H4 (cell line): ENCODE measurements around the gene HLA-DMB. TPM values are rescaled to one million over a fixed set of nuclear protein-coding genes. Genes with fewer than 3 reads are reported as not detected.

Source experiments
- DNase-seq: peaks from one replicate; pipeline ENCODE4 v3.0.0-alpha.2; 2015; ENCODE audit warnings: low spot score
- total RNA-seq: library from RNA; depleted of rRNA; stranded (reverse); fragments of >200 nt; shearing (Covaris generic); gene quantifications from 2 replicates; pipeline ENCODE4 v1.2.3, GENCODE V29; 2014; rRNA removed

The HLA-DMB gene
- 4.5 and 4.6 TPM in 2 replicates for total RNA-seq

DNA sequence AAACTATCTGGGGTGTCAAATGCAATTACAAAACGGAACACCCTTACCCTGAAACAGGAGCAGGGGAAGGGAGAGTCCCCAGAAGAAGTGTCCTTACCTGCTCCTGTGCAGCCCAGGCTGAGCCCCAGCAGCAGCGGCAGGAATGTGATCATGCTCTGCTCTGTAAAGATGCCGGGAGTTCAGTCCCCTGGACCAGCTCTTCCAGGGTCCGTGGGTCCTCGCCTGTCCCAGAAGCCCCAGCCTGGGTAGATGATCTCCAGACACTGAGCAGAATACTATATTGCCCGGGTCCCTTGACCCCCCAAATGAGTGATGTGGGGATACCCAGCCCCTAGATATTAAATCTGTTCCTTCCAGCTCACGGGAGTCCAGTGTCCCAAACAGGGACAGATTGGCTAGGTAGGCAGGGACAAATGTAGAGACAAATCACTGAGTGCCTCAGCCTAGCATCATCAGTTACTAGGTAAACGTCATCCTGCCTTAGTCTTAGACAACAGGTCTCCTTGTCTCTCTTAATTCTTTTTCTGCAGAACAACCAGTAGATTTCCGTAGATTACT, at the start of gene HLA-DMB:
Gene HLA-DMB (minus strand): TSS at position 373 of the 558 bp plus-strand sequence. CDS start 221 bp downstream, at position 152.
- peak; percentile 56 for DNase-seq

DNA sequence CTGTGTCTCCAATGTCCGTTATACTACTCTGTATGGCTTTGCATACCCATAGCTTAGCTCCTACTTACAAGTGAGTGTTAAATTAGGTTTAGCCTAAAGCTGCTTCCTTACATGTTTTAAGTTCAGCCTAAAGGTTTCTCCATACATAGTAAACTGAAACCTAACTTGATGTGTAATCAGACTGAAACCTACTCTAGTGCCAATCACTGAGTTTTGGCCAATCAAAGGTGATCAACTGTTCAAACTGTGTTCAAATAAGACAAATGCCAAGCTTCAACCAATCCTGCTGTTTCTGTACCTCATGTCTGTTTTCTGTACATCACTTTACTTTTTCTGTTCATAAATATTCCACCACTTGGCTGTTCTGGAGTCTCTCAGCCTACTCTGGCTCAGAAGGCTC, 48.5 kb upstream of the HLA-DMB start:
- DNase-seq = no peak

DNA sequence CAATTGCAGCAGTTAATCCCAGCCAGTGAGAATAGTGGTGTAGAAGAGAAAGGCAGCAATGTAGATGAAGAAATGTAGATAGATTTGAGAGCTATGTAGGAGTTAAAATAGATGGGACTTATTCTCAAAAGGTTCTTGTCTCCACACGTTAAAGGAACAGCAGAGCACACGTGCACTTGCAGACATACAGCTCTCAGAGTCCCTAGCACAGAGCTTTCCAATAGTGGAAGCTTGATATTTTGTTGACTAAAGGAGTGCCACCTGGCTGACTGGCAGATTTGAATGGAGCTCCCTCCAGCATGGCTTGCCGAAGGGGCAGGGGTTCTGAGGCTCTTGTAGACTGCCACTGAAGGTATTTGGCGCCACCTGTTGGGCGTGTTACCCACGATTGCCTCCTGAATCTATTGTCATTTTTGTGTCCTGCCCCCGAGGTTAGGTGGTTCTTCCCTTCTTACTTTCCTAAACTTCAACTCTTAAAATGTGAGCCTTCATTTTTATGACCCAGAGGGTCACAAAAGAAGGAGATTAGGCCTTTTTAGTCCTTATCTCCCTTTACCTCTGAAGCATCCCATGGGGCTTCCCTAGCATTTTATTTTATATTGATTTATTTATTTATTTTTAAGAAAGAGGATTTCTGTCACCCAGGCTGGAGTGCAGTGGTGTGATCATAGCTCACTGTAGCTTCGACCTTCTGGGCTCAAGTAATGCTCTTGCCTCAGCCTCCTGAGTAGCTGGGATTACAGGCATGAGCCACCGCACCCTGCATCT, 44.0 kb upstream of the HLA-DMB start:
- peak; percentile 83 for DNase-seq

DNA sequence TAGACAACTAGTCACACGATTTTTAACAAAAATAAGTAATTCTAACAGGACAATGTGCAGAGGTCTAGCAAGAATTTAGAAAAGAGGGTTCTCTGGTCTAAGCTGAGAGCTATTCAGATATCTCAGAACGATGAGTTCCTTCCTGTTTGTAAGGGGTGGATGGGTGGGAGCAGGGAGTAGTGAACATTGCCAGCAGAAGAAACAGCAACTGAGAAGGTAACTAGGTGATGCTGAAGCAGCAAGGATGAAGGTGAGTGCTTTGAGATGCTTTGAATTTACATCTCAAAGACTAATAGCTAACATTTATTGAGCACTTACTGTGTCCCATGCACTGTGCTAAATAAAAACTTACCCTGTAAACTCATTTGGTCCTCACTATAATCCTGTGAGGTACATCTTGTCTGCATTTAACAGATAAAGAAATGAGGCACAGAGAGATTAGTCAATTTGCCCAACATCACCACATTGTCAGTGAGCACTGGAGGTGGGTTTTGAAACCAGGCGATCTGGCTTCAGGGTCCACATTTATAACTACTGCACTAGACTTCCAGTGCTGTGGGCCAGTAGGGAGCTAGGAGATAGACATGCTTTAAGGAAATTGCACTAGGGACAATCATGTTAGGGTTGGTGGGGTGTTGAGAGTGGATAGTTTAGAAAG, 43.3 kb upstream of the HLA-DMB start:
- DNase-seq = no peak

- DNase-seq = no peak
These were observed 42.6 kb upstream of the HLA-DMB start for GRCh38 chr6:32983493-32983848.

GRCh38 chr6:32982702-32983492, 42.1 kb upstream of the HLA-DMB start:
- DNase-seq = no peak

DNA sequence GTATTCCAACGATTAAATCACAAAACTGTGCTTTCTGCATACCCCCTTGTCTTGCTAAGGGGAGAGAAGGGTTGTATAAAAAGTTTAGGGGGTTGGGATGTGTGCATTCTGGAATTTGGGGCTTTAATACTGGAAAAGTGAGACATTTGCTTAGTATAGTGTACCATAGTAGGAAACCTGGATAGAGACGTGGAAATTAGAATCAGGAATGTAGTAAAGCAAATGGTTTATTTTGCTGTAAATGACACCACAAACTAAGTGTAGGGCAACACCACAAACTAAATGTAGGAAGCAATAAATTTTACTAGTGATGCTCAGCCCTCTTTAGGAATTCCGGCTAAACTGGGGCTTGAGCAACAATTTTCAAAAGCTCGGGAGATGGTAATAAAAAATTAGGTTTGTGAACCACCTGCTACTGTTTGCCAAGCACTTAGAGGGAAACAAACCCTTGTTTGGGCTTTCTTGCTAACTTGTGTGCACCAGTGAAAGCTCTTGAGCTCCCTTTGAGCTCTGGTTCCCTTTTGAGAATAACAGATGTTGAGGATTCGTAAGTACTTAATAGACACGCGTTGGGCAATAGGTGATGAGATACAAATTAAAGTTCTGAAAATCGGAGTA, 41.4 kb upstream of the HLA-DMB start:
- no peak for DNase-seq

DNA sequence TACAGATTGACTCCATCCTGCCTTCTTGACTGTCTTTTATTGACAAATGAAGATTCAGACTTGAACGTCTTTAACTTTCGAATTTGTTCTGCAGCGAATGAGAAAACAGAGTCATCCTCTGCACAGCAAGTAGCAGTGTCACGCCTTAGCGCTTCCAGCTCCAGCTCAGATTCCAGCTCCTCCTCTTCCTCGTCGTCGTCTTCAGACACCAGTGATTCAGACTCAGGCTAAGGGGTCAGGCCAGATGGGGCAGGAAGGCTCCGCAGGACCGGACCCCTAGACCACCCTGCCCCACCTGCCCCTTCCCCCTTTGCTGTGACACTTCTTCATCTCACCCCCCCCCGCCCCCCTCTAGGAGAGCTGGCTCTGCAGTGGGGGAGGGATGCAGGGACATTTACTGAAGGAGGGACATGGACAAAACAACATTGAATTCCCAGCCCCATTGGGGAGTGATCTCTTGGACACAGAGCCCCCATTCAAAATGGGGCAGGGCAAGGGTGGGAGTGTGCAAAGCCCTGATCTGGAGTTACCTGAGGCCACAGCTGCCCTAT, 39.7 kb upstream of the HLA-DMB start:
- DNase-seq = no peak

DNA sequence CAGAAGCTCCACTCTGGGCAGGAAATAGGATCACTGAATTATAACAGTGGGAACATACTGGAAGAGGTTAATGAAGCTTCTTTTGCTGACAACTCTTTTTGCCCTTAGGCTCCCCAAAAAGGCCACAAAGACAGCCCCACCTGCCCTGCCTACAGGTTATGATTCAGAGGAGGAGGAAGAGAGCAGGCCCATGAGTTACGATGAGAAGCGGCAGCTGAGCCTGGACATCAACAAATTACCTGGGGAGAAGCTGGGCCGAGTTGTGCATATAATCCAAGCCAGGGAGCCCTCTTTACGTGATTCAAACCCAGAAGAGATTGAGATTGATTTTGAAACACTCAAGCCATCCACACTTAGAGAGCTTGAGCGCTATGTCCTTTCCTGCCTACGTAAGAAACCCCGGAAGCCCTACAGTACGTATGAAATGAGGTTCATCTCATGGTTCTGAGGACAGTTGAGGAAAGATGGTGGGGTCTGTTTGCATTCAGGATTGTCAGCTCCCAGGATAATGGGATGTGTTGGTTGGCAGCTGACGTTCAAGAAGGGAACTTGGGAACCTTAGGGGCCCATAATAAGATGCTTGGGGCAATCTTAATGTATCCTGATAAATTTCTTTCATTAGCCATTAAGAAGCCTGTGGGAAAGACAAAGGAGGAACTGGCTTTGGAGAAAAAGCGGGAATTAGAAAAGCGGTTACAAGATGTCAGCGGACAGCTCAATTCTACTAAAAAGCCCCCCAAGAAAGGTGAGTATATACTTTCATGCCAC, 39.1 kb upstream of the HLA-DMB start:
- DNase-seq = no peak

DNA sequence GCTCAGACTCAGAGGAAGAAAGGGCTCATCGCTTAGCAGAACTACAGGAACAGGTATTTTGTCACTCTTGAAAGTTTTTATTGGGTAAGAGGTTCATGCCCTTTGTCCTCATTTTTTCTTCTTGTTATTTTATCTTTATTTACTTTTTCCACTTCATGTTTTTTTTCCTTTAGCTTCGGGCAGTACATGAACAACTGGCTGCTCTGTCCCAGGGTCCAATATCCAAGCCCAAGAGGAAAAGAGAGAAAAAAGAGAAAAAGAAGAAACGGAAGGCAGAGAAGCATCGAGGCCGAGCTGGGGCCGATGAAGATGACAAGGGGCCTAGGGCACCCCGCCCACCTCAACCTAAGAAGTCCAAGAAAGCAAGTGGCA, 37.1 kb upstream of the HLA-DMB start:
- no peak for DNase-seq

DNA sequence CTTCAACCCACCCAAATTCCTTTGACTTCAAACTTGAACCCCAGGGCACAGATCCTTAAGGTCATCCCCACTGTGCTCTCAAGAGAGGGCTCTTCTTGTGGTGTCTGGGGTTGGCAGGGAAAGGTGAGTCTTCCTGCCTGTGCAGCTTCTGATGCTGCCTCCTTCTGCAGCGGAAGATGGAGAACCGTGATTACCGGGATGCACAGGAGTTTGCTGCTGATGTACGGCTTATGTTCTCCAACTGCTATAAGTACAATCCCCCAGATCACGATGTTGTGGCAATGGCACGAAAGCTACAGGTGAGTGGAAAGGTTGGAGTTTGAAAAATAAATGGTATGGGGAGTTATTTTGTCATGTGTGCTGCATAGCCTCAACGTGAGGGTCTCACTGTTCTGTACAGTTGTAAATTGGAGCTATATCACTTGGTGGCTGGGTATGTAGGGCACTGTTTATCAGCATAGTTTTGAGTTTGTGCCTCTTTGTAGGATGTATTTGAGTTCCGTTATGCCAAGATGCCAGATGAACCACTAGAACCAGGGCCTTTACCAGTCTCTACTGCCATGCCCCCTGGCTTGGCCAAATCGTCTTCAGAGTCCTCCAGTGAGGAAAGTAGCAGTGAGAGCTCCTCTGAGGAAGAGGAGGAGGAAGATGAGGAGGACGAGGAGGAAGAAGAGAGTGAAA, 36.6 kb upstream of the HLA-DMB start:
- DNase-seq = no peak

DNA sequence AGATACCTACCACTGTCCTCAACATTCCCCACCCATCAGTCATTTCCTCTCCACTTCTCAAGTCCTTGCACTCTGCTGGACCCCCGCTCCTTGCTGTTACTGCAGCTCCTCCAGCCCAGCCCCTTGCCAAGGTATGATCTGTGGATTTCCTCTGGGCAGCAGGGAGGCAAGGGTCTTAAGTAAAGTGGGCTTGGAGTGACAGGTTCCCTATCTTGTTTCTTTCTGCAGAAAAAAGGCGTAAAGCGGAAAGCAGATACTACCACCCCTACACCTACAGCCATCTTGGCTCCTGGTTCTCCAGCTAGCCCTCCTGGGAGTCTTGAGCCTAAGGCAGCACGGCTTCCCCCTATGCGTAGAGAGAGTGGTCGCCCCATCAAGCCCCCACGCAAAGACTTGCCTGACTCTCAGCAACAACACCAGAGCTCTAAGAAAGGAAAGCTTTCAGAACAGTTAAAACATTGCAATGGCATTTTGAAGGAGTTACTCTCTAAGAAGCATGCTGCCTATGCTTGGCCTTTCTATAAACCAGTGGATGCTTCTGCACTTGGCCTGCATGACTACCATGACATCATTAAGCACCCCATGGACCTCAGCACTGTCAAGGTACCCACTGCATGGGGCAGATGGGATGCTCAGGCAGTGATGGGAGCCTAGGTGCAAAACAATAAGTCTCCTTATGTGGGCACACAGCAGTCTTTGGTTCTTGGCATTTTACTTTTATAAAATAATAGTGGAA, 35.7 kb upstream of the HLA-DMB start:
- no peak for DNase-seq

- no peak for DNase-seq
These were observed 35.1 kb upstream of the HLA-DMB start for GRCh38 chr6:32975886-32976285.

GRCh38 chr6:32974541-32975308, 33.9 kb upstream of the HLA-DMB start:
- DNase-seq = no peak

DNA sequence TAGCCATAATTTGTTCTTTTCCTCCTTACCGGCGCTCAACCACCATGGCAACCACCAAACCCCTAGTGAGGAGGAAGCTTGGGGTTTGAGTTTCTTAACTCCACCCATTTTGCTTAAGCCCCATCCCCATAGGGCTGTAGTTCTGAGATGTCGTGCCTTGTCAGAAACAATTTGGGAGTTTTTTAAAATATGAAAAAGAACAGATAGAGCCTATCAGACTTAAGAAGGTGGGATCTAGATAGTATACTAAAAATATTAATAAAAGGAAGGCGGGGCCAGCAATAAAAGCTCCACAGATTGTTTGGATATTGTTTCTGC, 33.1 kb upstream of the HLA-DMB start:
- DNase-seq = peak; percentile 38

GRCh38 chr6:32973144-32974015, 32.6 kb upstream of the HLA-DMB start:
- peak; percentile 22 for DNase-seq

DNA sequence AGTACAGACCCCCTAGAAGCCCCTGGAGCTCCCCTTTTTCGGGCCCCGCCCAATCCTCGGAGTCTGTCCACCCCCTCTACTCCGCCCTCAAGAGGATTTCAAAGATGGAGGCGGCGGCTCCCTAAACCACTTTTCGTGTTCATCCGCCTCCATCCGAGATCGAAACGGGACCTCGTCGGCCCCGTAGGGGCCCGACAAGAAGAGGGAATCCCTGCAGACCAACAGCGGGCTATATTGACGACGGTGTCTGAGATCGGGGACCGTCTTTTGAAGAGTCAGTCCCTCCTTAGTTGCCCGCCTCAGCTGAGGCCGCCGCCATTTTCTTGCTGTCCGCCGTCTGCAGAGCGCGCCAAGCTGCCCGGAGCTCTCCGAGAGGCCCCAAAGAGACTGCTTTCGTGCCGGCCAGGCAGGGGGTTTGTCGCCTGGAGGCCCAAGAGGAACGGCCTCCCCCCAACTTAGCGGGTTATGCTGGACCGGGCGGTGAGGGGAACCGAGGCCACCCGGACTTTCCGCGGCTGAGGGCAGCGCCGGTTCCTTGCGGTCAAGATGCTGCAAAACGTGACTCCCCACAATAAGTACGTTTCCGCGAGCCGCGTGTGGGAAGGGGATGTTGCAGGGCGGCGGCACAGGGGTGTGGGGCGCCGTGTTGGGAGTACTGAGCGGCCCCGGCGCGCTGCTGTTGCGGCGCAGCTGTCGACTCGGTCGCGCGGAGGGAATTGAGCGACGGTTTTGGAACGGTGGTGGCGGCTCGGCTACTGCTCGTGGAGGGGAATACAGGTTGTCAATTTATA, 31.7 kb upstream of the HLA-DMB start:
- no peak for DNase-seq
